ENCODE results near the gene PCGF5. TPM values are rescaled to one million over a fixed set of nuclear protein-coding genes. Genes with fewer than 3 reads are reported as not detected.

PCGF5 gene
- total RNA-seq, 1 donor from 2014 or later: 39.8 TPM

- DNase-seq (ENCODE audit: low spot score in 2 of 2): no peak
- no peak overlapping the region for H3K4me3 ChIP-seq
Measured at GRCh38 chr10:91309711-91310110, 89.2 kb downstream of the PCGF5 start.

GRCh38 chr10:91311601-91312381 lies 91.3 kb downstream of the PCGF5 start:
- no peak for TF ChIP-seq CTCF (IDR thresholded peaks at IDR 0.05)
- H3K9me3 ChIP-seq: no peaks in the 10 kb centered on the region
- no peaks in the 10 kb centered on the region for H3K27me3 ChIP-seq
- H3K4me1 ChIP-seq: no peaks in the 10 kb centered on the region
- H3K36me3 ChIP-seq: no peaks in the 10 kb centered on the region
- H3K27ac ChIP-seq: no peak overlapping the region
- no peak overlapping the region for H3K4me3 ChIP-seq
- intact Hi-C loops (cut with DNase I): no loop called here
- no peak for DNase-seq (ENCODE audit: low spot score in 2 of 2)

More at GRCh38 chr10:91309711-91310110, 89.2 kb downstream of the PCGF5 start:
- no peaks in the 10 kb centered on the region for H3K36me3 ChIP-seq
- H3K4me1 ChIP-seq: no peaks in the 10 kb centered on the region
- H3K9me3 ChIP-seq: no peaks in the 10 kb centered on the region
- no peak for TF ChIP-seq CTCF (IDR thresholded peaks at IDR 0.05)
- H3K27ac ChIP-seq: no peak overlapping the region
- intact Hi-C loops (cut with DNase I): no loop called here
- H3K27me3 ChIP-seq: no peaks in the 10 kb centered on the region

- no peaks in the 10 kb centered on the region for H3K36me3 ChIP-seq
- DNase-seq (ENCODE audit: low spot score in 2 of 2): no peak
- intact Hi-C loops (cut with DNase I): no loop called here
- no peak for TF ChIP-seq CTCF (IDR thresholded peaks at IDR 0.05)
- H3K27ac ChIP-seq: no peak overlapping the region
- no peaks in the 10 kb centered on the region for H3K9me3 ChIP-seq
- H3K27me3 ChIP-seq: no peaks in the 10 kb centered on the region
- H3K4me1 ChIP-seq: no peaks in the 10 kb centered on the region
- no peak overlapping the region for H3K4me3 ChIP-seq
Measured at GRCh38 chr10:91312382-91312733, 91.9 kb downstream of the PCGF5 start.

GRCh38 chr10:91313796-91314485 lies 93.5 kb downstream of the PCGF5 start:
- no peak for TF ChIP-seq CTCF (IDR thresholded peaks at IDR 0.05)
- Histone ChIP-seq H3K27me3 (no peaks in the 10 kb centered on the region), H3K27ac (no peak overlapping the region), H3K36me3 (no peaks in the 10 kb centered on the region), H3K4me3 (no peak overlapping the region), H3K9me3 (no peaks in the 10 kb centered on the region), H3K4me1 (no peaks in the 10 kb centered on the region)
- DNase-seq (ENCODE audit: low spot score in 2 of 2): no peak
- intact Hi-C loops (cut with DNase I): no loop called here

- intact Hi-C loops (cut with DNase I): no loop called here
Measured at GRCh38 chr10:91316486-91316885, 96.0 kb downstream of the PCGF5 start.

More at GRCh38 chr10:91316486-91316885, 96.0 kb downstream of the PCGF5 start:
- Histone ChIP-seq H3K27me3 (no peaks in the 10 kb centered on the region), H3K9me3 (no peaks in the 10 kb centered on the region), H3K4me3 (no peak overlapping the region), H3K36me3 (no peaks in the 10 kb centered on the region), H3K4me1 (no peaks in the 10 kb centered on the region), H3K27ac (no peak overlapping the region)
- TF ChIP-seq CTCF (IDR thresholded peaks at IDR 0.05): no peak
- no peak for DNase-seq (ENCODE audit: low spot score in 2 of 2)
